Activated T-helper 2 cell treated with anti-CD3 and anti-CD28 coated beads, Interferon-gamma antibody, Interleukin-2, Interleukin-4, amounts not matched to agents 10 μg/mL and 5 μg/mL and 100 μg/mL, durations not matched to agents 14 hours and 24 hours and 36 hours (primary cell): ENCODE measurements around the gene PEX16. TPM values are rescaled to one million over a fixed set of nuclear protein-coding genes. Genes with fewer than 3 reads are reported as not detected.
A peak's percentile ranks its signal among the peaks of the same experiment; 100 is the strongest.
"Not testable (repeated sequence)": the region's sequence is repeated elsewhere in the genome, so short reads cannot be mapped to it uniquely, and the experiment has no call there.

Experiments used
- DNase-seq: peaks from one replicate; pipeline ENCODE4 v3.0.0; 2021; ENCODE audit warnings: low spot score
- H3K27ac Mint-ChIP-seq: one replicate; pipeline ENCODE4 v1.8.0; 2021; ENCODE audit warnings: mixed read lengths
- H3K27me3 Mint-ChIP-seq: one replicate; pipeline ENCODE4 v1.8.0; 2021; ENCODE audit warnings: low read depth, mixed read lengths
- H3K36me3 Mint-ChIP-seq: one replicate; pipeline ENCODE4 v1.8.0; 2021; ENCODE audit warnings: low read depth, mixed read lengths
- H3K4me1 Mint-ChIP-seq: one replicate; pipeline ENCODE4 v1.8.0; 2021; ENCODE audit warnings: low read depth, mixed read lengths
- H3K4me3 Mint-ChIP-seq: one replicate; pipeline ENCODE4 v1.8.0; 2021; ENCODE audit warnings: low read depth, mild to moderate bottlenecking, moderate library complexity, mixed read lengths
- H3K9me3 Mint-ChIP-seq: one replicate; pipeline ENCODE4 v1.8.0; 2021; ENCODE audit warnings: mixed read lengths
- intact Hi-C: fragments of 100-400 bp; cut with micrococcal nuclease; formaldehyde crosslinking; loops from one replicate; pipeline ENCODE4 v1.15.1; 2023
- total RNA-seq: library from RNA; stranded (reverse); gene quantifications from 2 replicates; pipeline ENCODE4 v1.2.3, GENCODE V29; 2022

PEX16 gene
- total RNA-seq, 1 donor from 2014 or later: 30.8 TPM

DNA sequence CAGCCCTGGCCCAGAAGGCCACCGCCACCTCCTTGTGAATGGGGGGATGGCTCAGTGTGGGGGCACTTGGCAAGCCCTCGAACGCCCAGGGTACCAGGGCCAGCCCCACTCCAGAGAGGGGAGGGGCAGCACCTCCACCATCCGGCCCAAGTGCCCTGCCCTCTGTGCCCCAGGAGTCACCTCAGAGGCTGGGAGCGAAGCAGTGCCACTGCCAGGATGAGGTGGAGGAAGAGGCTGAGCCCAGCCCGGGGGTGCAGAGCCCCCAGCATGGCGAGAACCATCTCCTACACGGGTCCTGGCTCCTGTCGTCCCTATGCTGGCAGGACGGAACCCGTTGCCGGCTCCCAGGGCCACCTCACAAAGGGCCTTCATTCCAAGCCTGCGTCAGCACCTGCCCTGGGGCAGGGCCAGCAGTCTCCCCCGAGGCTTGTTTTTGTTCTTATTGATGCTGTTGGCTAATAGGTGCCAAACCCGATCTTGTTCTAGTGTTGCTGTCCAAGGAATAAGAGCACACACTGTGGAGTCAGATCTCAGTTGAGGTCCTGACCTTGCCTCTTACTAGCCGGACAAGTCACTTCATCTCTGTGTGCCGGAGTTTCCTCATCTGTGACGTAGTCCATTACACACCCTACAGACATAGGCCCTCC lies 10.6 kb downstream of the PEX16 start, which contains the start of gene FREY1:
TSS of gene FREY1 (minus strand) at position 307 of the 647 bp plus-strand sequence. CDS start at position 281, 26 bp downstream.
- H3K9me3 Mint-ChIP-seq: no peaks in the 10 kb centered on the region
- peaks cover under 1% of the 10 kb centered on the region for H3K27me3 Mint-ChIP-seq
- no peak for DNase-seq
- peaks cover 11% of the 10 kb centered on the region for H3K36me3 Mint-ChIP-seq
- H3K27ac Mint-ChIP-seq: no peak within 1 kb of the TSS
- no peaks in the 10 kb centered on the region for H3K4me1 Mint-ChIP-seq
- H3K4me3 Mint-ChIP-seq: no peak within 1 kb of the TSS
- intact Hi-C loops: no loop called here

DNA sequence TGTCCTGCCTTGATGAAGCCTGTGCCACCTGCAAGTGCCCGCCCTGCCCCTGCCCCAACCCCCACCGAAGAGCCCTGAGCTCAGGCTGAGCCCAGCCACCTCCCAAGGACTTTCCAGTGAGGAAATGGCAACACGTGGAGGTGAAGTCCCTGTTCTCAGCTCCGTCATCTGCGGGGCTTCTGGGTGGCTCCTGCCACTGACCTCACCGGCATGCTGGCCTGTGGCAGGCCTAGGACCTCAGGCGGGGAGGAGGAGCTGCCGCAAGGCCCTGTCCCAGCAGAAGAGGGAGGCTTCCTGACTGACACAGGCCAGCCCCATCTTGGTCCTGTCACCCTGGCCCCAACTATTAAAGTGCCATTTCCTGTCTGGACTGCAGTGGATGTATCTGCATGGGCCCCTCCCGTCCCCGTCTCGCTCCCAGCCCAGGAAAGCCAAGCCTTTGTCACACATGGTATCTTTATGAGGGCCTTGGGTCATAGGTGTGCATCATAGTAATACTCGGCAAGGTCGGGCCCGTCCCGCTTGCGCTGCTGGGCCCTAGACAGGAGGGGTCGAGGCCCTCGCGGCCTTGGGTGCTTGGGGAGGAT lies 11.5 kb downstream of the PEX16 start:
- H3K27me3 Mint-ChIP-seq: peaks cover 9% of the 10 kb centered on the region
- intact Hi-C loops: no loop called here
- no peak overlapping the region for H3K27ac Mint-ChIP-seq
- no peak overlapping the region for H3K4me3 Mint-ChIP-seq
- no peaks in the 10 kb centered on the region for H3K4me1 Mint-ChIP-seq
- H3K9me3 Mint-ChIP-seq: no peaks in the 10 kb centered on the region
- DNase-seq: no peak
- peaks cover 7% of the 10 kb centered on the region for H3K36me3 Mint-ChIP-seq

DNA sequence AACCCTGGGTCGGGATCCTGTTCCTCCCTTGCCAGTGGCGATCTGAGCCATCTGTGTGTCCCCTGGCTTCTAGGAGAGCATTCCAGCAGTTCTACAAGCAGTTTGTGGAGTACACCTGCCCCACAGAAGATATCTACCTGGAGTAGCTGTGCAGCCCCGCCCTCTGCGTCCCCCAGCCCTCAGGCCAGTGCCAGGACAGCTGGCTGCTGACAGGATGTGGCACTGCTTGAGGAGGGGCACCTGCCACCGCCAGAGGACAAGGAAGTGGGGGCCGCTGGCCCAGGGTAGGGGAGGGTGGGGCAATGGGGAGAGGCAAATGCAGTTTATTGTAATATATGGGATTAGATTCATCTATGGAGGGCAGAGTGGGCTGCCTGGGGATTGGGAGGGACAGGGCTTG lies 12.1 kb downstream of the PEX16 start:
- H3K27me3 Mint-ChIP-seq: peaks cover 16% of the 10 kb centered on the region
- DNase-seq, intact Hi-C loops, H3K9me3 Mint-ChIP-seq, H3K4me1 Mint-ChIP-seq, H3K27ac Mint-ChIP-seq, H3K36me3 Mint-ChIP-seq, H3K4me3 Mint-ChIP-seq: not testable (repeated sequence)

DNA sequence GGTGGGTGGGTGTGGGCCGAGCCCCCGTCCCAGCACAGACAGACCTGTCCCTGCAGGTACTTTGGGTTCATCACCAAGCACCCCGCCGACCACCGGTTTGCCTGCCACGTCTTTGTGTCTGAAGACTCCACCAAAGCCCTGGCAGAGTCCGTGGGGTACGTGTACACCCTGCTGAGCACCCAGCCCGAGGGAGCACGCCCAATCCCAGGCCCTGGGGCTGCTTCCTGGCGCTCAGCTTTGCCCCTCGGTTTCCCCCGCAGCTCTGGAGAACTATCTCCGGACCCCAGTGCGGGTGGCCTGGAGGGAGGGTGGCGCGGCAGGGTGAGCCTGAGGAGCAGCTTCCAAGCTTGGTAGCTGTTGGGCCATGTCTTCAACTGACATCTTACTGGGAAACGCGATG lies 12.6 kb downstream of the PEX16 start:
- Mint-ChIP-seq H3K27me3 (peaks cover 18% of the 10 kb centered on the region), H3K9me3 (no peaks in the 10 kb centered on the region), H3K4me3 (no peak overlapping the region), H3K36me3 (no peaks in the 10 kb centered on the region), H3K4me1 (no peaks in the 10 kb centered on the region), H3K27ac (no peak overlapping the region)
- no peak for DNase-seq
- intact Hi-C loops: no loop called here

DNA sequence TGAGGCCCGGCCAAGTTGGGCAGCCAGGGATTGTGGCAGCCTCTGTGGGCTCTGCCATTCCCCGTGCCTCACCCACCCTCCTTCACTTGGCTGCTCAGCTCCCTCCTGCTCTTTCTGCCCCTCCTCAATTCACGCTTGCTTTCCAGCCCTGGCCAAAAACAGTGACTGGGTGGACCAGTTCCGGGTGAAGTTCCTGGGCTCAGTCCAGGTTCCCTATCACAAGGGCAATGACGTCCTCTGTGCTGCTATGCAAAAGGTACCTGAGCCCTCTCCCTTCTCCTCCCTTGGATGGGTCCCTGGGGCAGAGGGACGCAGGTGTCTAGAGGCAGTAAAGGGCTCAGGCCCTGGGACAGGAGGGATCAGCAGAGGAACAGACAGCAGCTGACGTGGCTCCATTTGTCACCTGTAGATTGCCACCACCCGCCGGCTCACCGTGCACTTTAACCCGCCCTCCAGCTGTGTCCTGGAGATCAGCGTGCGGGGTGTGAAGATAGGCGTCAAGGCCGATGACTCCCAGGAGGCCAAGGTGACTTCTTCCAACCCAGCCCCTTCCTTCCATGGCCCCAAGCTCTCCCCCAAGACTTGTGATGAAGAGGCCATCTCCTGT lies 13.3 kb downstream of the PEX16 start:
- no peak for DNase-seq
- Mint-ChIP-seq H3K27ac (no peak overlapping the region), H3K4me3 (no peak overlapping the region), H3K4me1 (no peaks in the 10 kb centered on the region), H3K36me3 (no peaks in the 10 kb centered on the region), H3K9me3 (no peaks in the 10 kb centered on the region), H3K27me3 (peaks cover 18% of the 10 kb centered on the region)
- intact Hi-C loops: no loop called here

DNA sequence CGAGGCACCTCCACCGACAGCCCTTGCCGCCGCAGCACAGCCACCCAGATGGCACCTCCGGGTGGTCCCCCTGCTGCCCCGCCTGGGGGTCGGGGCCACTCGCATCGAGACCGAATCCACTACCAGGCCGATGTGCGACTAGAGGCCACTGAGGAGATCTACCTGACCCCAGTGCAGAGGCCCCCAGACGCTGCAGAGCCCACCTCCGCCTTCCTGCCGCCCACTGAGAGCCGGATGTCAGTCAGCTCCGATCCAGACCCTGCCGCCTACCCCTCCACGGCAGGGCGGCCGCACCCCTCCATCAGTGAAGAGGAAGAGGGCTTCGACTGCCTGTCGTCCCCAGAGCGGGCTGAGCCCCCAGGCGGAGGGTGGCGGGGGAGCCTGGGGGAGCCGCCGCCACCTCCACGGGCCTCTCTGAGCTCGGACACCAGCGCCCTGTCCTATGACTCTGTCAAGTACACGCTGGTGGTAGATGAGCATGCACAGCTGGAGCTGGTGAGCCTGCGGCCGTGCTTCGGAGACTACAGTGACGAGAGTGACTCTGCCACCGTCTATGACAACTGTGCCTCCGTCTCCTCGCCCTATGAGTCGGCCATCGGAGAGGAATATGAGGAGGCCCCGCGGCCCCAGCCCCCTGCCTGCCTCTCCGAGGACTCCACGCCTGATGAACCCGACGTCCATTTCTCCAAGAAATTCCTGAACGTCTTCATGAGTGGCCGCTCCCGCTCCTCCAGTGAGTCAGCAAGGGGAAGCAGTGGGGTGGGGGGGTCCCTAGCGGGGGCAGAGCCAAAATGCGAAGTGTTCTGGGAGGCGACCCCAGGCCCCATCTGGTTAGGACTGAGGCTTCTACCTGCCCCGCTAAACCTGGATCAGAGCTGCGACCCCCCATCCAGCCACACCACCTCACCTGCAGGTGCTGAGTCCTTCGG lies 15.0 kb downstream of the PEX16 start:
- H3K36me3 Mint-ChIP-seq: no peaks in the 10 kb centered on the region
- no peak for DNase-seq
- peaks cover 24% of the 10 kb centered on the region for H3K27me3 Mint-ChIP-seq
- no peak overlapping the region for H3K27ac Mint-ChIP-seq
- no peaks in the 10 kb centered on the region for H3K9me3 Mint-ChIP-seq
- H3K4me3 Mint-ChIP-seq: no peak overlapping the region
- H3K4me1 Mint-ChIP-seq: no peaks in the 10 kb centered on the region
- intact Hi-C loops: no loop called here

DNA sequence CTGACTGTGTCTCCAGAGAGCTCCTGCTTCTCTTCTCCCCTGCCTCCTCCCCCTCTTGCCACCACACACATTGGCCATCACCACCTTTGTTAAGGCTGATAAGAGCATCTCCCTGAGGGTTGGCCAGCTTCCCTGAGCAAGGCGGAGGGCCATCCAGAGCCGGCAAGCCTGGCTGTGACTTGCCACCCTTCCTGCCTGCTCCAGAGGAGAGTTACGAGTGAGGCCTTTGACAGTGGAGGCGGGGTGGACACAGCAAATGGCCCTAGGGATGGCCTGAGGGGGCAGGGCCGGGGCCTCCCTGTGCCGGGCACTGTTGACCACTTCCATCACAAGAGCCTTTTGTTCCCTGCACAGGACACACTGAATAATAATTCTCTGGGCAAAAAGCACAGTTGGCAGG lies 16.1 kb downstream of the PEX16 start:
- DNase-seq: no peak

DNA sequence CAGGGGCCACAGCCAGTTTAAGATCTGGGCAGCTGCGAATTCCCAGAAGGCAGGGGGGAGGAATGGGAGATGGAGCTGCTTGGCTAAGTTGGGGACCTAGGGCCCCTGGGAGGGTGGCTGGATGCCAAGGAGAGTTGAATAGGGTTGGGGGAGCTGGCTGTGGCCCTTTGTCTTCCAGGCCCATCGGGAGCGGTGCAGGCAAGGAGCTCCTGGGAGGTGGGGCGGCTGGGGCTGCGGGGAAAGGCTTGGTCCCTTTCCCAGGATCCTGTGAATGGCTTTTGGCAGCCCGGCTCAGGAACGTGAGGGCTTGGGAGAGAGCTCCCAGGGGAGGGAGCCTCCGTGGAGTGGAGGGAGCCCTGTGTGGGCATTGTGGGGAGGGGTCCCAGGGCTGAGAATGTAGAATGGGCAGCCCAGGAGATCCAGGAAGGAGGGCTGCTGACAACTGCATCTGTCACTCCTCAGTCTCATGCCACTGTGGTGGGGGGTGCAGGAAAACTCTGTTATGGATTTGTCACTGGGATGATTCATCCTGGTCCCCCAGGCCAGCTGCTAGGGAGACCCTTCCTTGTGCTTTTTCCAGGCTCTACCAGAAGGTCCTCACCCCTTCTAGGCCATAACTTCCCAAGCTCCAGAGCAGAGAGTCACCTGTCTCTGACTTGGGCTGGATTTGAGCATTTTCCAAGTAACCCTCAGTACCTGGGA lies 16.6 kb downstream of the PEX16 start:
- Mint-ChIP-seq H3K27me3 (peaks cover 24% of the 10 kb centered on the region), H3K4me3 (no peak overlapping the region), H3K36me3 (no peaks in the 10 kb centered on the region), H3K27ac (no peak overlapping the region), H3K9me3 (no peaks in the 10 kb centered on the region), H3K4me1 (no peaks in the 10 kb centered on the region)
- no peak for DNase-seq
- intact Hi-C loops: no loop called here

More for the DNA sequence above, 16.1 kb downstream of the PEX16 start:
- peaks cover 24% of the 10 kb centered on the region for H3K27me3 Mint-ChIP-seq
- no peak overlapping the region for H3K4me3 Mint-ChIP-seq
- intact Hi-C loops: no loop called here
- H3K9me3 Mint-ChIP-seq: no peaks in the 10 kb centered on the region
- H3K4me1 Mint-ChIP-seq: no peaks in the 10 kb centered on the region
- H3K36me3 Mint-ChIP-seq: no peaks in the 10 kb centered on the region
- H3K27ac Mint-ChIP-seq: no peak overlapping the region

DNA sequence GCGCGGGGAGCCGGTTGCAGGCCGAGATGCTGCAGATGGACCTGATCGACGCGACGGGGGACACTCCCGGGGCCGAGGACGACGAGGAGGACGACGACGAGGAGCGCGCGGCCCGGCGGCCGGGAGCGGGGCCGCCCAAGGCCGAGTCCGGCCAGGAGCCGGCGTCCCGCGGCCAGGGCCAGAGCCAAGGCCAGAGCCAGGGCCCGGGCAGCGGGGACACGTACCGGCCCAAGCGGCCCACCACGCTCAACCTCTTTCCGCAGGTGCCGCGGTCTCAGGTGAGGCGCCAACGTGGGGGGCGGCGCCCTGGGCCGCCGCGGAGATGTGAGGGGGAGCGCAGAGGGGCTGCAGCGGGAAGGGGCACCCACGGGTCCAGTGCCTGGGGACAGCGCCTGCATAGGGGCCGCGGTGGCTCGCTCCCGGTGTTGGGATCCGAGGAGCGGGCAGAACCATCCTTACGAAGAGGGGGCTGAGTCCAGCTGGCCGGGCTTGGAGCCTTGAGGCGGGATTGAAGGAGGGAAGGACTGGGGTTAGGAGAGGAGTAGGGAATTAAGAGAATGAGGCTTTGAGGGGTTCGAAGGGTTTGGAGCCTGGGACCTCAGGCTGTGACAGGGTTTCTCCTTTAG lies 17.4 kb downstream of the PEX16 start:
- intact Hi-C loops, H3K4me1 Mint-ChIP-seq, H3K27ac Mint-ChIP-seq, DNase-seq, H3K36me3 Mint-ChIP-seq, H3K4me3 Mint-ChIP-seq, H3K9me3 Mint-ChIP-seq: not testable (repeated sequence)
- peaks cover 24% of the 10 kb centered on the region for H3K27me3 Mint-ChIP-seq

DNA sequence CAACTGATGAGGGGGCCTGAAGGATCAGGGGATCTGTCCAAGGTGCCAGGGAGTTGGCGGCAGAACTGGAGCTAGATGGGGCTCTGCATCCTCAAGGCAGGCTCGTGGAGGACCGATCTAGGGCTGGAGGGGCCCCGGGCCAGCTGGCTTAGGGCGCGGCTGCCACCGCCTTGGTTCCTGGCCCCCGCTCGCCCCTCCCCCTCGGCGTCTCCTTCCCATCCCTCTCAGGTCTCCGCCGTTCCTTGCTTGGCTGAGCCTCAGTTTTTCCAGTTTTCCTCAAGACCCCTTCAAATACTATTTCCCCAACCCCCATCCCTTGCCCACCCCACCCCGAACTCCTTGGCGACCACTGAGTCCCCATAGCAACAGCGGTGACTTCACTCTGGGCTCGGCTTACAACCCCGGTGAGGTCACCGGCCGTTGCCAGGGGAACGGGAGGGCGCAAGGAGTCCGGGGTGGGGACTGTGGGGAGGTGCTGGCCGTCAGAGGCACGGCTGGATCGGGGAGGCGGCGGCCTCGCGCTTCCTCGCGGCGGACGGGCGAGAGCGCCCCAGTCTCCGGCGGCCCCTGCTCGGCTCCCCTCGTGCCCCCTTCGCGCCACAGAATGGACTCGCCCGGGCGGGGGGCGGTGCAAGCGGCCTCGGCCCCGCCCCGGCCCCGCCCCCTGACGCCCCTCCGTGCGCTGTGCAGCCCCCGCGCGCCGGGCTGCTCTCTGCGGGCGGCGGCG lies 18.1 kb downstream of the PEX16 start:
- no peaks in the 10 kb centered on the region for H3K36me3 Mint-ChIP-seq
- peak; percentile 61 for DNase-seq
- H3K9me3 Mint-ChIP-seq: no peaks in the 10 kb centered on the region
- intact Hi-C loops: no loop called here
- H3K27me3 Mint-ChIP-seq: peaks cover 27% of the 10 kb centered on the region
- no peaks in the 10 kb centered on the region for H3K4me1 Mint-ChIP-seq
- peak overlapping the region; percentile 56 for H3K4me3 Mint-ChIP-seq
- H3K27ac Mint-ChIP-seq: no peak overlapping the region

DNA sequence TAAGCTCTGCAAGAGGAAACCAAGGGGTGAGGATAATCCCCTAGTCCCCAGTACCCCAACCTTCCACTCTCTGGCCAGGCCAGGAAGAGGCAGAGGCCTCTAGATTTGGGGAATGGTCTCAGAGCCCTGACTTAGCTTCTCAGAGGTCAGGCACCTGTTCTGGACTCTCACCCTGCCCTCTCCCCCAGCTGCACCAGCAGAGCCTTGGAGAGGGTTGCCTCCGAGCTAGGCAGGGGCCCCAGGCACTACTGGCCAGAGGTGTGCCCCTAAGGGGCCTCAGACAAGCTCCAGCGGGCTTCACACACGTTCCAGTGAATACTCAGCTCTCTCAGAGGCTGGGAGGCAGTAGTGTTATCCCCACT lies 18.6 kb downstream of the PEX16 start:
- Mint-ChIP-seq H3K9me3 (no peaks in the 10 kb centered on the region), H3K4me1 (no peaks in the 10 kb centered on the region), H3K4me3 (peak overlapping the region; percentile 56), H3K27me3 (peaks cover 27% of the 10 kb centered on the region), H3K27ac (no peak overlapping the region), H3K36me3 (no peaks in the 10 kb centered on the region)
- no peak for DNase-seq
- intact Hi-C loops: no loop called here
